ENCODE results near the gene DUOX2.

DUOX2 gene

DNA sequence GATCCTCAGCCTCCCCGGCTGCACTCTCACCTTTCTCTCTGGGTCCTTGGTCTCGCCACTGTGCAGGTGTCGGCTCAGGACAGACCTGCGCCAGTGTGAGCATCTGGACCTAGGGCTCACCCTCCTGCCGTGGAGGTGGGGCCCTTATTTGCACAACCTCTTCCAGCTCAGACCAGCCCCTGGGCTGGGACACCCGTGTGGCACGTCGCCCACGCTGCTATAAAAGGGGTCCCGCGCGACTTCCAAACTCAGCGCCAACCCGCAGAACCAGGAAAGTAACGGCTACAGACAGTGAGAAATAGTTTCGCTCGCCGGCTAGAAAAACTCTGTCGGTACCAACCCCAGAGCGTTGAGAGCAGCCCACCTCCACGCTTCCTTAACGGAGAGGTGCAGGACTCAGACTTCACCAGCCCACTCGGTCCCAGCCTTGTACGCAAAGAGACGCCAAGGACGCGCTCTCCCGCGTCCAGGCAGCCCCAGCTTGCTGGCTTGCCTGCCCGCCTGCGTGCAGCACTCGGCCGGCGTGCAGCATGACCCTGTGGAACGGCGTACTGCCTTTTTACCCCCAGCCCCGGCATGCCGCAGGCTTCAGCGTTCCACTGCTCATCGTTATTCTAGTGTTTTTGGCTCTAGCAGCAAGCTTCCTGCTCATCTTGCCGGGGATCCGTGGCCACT is at the start of gene DUOX2, which contains the start of gene DUOXA2:
Gene DUOX2, minus strand, starts transcription at position 97 of the 675 bp plus-strand sequence. CDS start 761 bp downstream, outside the sequence.
Gene DUOXA2, plus strand, starts transcription at position 251 of the 675 bp plus-strand sequence. Its CDS starts 280 bp downstream, at position 531.
- DNase-seq (ENCODE audit: extremely low read depth, low read depth) = no peak
- H3K4me3 ChIP-seq (replicated peaks; ENCODE audit: low read depth, low read length) = no peak within 1 kb of the TSS
- no peak for TF ChIP-seq CTCF (IDR thresholded peaks at IDR 0.05; ENCODE audit: low read depth, low read length, missing control alignments)

DNA sequence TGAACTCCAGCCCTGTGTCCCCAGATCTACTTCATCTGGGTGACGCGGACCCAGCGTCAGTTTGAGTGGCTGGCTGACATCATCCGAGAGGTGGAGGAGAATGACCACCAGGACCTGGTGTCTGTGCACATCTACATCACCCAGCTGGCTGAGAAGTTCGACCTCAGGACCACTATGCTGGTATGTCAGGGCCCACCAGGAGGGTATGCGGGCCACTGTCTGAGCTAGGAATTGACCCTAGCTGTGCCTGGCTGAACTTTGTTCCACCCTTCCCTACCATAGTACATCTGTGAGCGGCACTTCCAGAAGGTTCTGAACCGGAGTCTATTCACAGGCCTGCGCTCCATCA is 49.5 kb upstream of the DUOX2 start:
- TF ChIP-seq CTCF (IDR thresholded peaks at IDR 0.05; ENCODE audit: low read depth, low read length, missing control alignments) = no peak
- DNase-seq (ENCODE audit: extremely low read depth, low read depth) = no peak
- H3K4me3 ChIP-seq (replicated peaks; ENCODE audit: low read depth, low read length) = no peak overlapping the region

DNA sequence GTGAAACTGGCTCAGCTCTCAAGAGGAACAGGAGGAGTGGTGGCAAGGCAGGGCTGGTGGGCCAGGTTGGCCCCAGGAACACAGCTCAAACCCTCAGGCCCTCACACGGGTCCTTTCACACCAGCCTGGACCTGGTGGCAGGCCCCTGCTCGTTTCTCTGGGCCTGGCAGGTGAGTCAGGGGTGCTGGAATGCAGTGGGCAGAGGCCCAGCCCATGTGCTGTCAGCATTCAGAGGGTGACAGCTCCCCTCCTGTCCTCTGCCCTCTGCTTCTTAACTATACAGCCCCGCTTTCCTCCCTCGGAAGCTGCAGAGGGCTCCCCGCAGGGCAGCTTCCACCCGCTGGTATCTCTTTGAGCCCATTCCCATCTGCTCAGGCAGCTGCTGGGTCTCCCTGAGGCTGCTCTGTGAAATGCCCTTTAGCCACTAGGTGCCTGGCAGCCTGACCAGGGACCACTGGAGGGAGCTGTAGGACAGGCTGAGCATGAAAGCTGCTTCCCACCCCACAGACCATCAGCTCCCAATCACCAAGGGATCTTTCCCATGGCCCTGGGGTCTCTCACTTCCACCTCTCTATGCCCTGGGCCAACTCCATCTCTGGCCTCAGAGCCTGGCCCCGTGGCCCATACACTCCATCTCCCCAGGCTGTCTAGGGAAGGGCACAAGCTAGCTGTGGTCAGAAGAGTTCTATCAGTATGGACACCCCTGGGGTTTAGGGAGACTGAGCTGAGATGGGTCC is 49.0 kb upstream of the DUOX2 start:
- H3K4me3 ChIP-seq (replicated peaks; ENCODE audit: low read depth, low read length) = no peak overlapping the region
- peak; percentile 92 for TF ChIP-seq CTCF (IDR thresholded peaks at IDR 0.05; ENCODE audit: low read depth, low read length, missing control alignments)
- DNase-seq (ENCODE audit: extremely low read depth, low read depth) = peak; percentile 60

GRCh38 chr15:45161666-45162065 is 47.7 kb upstream of the DUOX2 start:
- H3K4me3 ChIP-seq (replicated peaks; ENCODE audit: low read depth, low read length) = no peak overlapping the region
- DNase-seq (ENCODE audit: extremely low read depth, low read depth) = no peak
- TF ChIP-seq CTCF (IDR thresholded peaks at IDR 0.05; ENCODE audit: low read depth, low read length, missing control alignments) = no peak

DNA sequence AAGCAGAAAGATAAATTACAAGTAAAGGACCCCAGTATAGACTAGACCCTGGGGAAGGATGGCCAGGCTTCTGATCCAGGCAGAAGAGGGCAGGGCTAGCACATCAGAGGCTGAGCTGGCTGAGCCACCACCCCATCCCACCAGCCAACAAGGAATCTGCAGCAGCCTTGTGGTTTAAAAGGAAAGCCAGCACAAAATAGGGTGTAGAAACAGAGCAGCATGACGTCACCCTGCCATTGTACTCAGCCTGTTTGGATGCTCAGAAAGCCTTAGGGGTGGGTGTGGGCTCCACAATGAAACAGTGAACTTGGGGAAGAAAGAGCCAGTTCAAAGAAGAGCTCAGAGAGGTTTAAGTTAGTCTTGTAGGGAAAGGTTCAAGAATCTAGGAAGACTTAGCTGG is 44.0 kb upstream of the DUOX2 start:
- H3K4me3 ChIP-seq (replicated peaks; ENCODE audit: low read depth, low read length) = no peak overlapping the region
- TF ChIP-seq CTCF (IDR thresholded peaks at IDR 0.05; ENCODE audit: low read depth, low read length, missing control alignments) = no peak
- DNase-seq (ENCODE audit: extremely low read depth, low read depth) = no peak

DNA sequence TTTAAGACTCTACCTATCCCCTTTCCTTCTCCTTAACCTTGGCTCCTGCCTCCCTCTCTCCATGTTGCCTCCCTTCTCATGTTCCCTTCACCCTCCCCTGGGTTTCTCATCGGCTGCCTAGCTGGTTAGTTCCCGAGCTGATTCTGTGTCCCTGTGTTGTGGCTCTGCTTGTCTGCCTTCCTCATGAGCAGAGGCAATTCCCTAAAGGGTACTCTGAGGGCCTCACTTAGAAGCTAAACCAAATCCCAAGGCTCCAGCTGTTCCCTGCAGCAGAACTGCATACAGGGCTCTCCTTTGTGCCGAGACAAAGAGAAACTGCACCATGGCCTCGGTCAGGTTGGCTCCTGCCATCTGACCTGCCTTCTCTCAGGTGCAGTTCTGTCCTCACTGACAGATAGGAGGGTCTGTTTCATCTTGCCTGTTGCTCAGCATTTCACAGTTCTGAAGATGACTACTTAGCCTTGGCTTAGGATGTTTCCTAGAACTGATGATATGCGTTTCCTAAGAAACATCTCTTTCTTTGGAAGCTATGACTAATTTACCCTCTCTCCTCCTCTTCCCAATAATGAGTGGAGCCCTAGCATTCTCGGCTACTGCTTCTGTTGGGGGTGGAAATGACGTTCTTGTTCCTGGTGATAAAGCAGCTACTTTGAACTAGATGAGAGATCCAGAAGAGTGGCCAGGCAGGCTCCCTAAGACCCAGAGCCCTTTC is 42.9 kb upstream of the DUOX2 start:
- H3K4me3 ChIP-seq (replicated peaks; ENCODE audit: low read depth, low read length) = no peak overlapping the region
- no peak for TF ChIP-seq CTCF (IDR thresholded peaks at IDR 0.05; ENCODE audit: low read depth, low read length, missing control alignments)
- DNase-seq (ENCODE audit: extremely low read depth, low read depth) = no peak

Data from HFF-Myc (cell line).